Urinary bladder (tissue), 4 donors: Measurements from ENCODE around the gene GSDME. TPM values are rescaled to one million over a fixed set of nuclear protein-coding genes. Genes with fewer than 3 reads are reported as not detected.
"Not testable (repeated sequence)": the region's sequence is repeated elsewhere in the genome, so short reads cannot be mapped to it uniquely, and the experiment has no call there.

Source experiments
- DNase-seq: peaks from one replicate; pipeline ENCODE4 v3.0.0-alpha.2; 2015; ENCODE audit errors: extremely low spot score
- H3K27ac ChIP-seq: one replicate; pipeline ENCODE4 v1.5.1; 2013; ENCODE audit warnings: low read depth, mild to moderate bottlenecking, moderate library complexity
- H3K36me3 ChIP-seq: one replicate; pipeline ENCODE4 v1.6.1; 2013; ENCODE audit warnings: mild to moderate bottlenecking, moderate library complexity; ENCODE audit not compliant: insufficient read depth
- H3K4me1 ChIP-seq: one replicate; pipeline ENCODE4 v1.6.1; 2013; ENCODE audit warnings: mild to moderate bottlenecking, moderate library complexity; ENCODE audit not compliant: insufficient read depth
- H3K4me3 ChIP-seq: one replicate; pipeline ENCODE4 v1.5.1; 2013; ENCODE audit warnings: low read depth, low read length
- WGBS: extraction: QIAGEN DNeasy Blood & Tissue Kit; methylation state at CpG from one replicate; pipeline ENCODE4 v1.1.7; 2013; 5-methylcytosine and 5-hydroxymethylcytosine counted together
- polyA plus RNA-seq: library from polyadenylated mRNA; stranded (reverse); fragments of 200-250 nt; gene quantifications from one replicate; pipeline ENCODE4 v1.2.3, GENCODE V29; 2013
- total RNA-seq: library from RNA; depleted of rRNA; stranded (reverse); fragments of >200 nt; gene quantifications from one replicate; pipeline ENCODE4 v1.2.3, GENCODE V29; 2014
- donor health status: healthy with polysubstance abuse.
- donor health status: healthy.

GSDME gene
- total and polyA plus RNA-seq, 2 donors = 8.3 to 11.3 TPM

DNA sequence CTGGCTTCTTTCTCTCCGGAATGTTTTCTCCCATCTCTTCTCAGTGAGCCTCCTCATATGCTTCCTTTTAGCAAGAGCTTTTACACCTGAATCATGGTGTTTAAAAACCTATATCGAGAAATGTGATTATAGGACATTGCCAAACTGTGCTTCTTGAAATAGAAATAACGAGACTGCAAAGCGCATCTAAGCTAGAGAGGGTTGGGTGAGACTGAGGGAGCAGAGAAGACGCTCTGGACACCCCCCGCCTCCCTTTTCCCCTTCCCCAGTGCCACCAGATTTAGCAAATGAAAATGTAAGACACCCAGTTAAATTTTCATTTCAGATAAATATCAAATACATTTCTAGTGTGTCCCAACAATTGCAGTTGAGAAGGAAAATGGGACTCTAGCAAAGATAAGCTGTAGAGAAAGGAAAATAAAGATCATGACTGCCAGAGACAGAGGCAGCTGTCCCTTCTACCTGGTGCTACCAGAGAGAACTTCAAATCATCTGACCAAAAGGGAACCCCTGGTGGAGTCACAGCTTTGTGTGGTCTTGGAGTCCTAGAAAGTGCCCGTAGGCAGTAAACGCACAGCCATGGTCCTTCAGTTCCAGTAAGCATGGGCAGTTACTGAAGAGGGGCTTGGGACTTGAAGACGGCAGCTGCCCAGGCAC lies 14.6 kb downstream of the GSDME start:
- Histone ChIP-seq H3K4me3 (no peak overlapping the region), H3K4me1 (no peaks in the 10 kb centered on the region), H3K36me3 (no peaks in the 10 kb centered on the region), H3K27ac (no peak overlapping the region)
- 90% methylated on average over 9 of the region's 9 CpGs for WGBS
- no peak for DNase-seq

DNA sequence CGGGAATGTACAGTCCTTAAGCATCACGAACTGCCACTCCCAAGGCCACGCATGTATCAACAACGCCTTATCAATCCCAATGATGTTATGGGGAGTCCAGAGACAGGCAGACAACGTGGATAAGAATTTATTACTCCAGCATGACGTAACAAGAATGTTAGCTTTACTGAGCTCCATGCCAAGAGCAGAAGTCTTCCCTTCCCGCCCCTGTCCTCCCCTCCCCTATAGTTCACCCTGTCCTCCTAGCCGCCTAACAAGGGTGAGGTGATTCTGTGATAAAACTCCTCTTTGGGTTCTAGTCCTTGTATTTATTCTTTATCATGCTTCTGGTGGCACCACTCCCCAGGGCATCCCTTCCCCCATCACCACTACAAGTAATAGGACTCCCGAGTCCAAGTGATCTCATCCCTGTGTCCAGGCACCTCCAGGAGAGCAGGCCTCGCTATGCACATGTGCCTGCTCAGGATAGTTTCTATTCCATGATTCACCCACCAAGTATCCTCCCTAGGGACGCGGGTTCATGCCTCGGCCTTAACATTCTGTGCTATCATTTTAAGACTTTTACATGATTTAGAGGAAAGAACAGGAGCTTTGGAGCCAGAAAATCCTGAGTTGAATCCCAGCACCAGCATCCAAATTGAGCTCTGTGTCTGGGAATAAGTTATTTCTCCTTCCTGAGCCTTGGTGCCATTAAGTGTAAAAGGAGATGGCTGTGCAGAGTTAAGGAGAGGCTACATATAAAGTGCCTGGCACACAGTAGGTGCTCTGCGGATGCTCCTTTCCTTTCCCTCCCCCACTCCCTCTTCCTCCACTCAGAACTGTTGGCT lies 15.4 kb downstream of the GSDME start:
- Histone ChIP-seq H3K4me3 (no peak overlapping the region), H3K27ac (no peak overlapping the region), H3K4me1 (no peaks in the 10 kb centered on the region), H3K36me3 (no peaks in the 10 kb centered on the region)
- 64% methylated on average over 14 of the region's 14 CpGs for WGBS
- DNase-seq = no peak

DNA sequence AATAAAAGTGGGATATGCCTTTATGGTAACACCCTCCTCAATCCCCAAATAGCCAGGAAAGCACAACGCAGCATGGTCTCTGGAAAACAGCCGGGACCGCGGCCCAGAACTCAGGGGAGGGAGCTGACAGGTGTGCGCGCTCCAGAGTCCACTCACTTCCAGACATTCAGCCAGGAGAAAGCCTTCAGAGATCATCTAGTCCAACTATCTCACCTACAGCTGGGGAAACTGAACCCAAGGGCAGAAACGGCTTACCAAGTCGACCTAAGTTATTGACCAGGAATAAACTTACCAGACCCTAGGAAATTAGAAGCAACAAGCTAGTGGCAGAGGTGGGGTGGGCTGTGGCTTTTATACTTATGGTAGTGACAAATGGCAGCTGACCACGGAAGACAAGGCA lies 16.4 kb downstream of the GSDME start:
- H3K36me3 ChIP-seq = no peaks in the 10 kb centered on the region
- no peak overlapping the region for H3K4me3 ChIP-seq
- no peak for DNase-seq
- no peak overlapping the region for H3K27ac ChIP-seq
- H3K4me1 ChIP-seq = no peaks in the 10 kb centered on the region
- WGBS = 94% methylated on average over 9 of the region's 9 CpGs

DNA sequence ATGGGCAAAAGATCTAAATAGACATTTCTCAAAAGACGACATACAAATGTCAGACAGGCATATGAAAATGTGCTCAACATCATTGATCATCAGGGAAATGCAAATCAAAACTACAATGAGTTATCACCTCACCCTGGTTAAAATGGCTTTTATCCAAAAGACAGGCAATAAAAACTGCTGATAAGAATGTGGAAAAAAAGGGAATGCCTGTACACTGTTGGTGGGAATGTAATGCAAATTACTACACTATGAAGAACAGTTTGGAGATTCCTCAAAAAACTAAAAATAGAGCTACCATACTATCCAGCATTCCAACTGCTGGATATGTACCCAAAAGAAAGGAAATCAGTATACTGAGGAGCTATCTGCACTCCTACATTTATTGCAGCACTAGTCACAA lies 18.0 kb downstream of the GSDME start:
- Histone ChIP-seq H3K36me3 (no peaks in the 10 kb centered on the region), H3K4me1 (no peaks in the 10 kb centered on the region), H3K4me3 (no peak overlapping the region), H3K27ac (no peak overlapping the region)
- 94% methylated on average over 1 of the region's 1 CpG for WGBS
- DNase-seq = no peak

DNA sequence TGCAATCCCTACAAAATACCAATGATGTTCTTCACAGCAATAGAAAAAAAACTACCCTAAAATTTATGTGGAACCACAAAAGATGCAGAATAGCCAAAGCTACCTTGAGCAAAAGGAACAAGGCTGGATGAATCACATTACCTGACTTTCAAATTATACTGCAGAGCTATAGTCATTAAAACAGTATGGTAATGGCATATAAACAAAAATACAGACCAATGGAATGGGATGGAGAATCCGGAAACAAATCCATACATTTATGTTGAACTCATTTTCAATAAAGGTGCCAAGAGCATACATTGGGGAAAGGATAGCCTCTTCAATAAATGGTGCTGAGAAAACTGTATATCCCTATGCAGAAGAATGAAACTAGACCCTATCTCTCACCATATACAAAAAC lies 18.7 kb downstream of the GSDME start:
- H3K36me3 ChIP-seq = no peaks in the 10 kb centered on the region
- no peak overlapping the region for H3K27ac ChIP-seq
- no peak overlapping the region for H3K4me3 ChIP-seq
- no peaks in the 10 kb centered on the region for H3K4me1 ChIP-seq
- no peak for DNase-seq
- 94% methylated on average over 1 of the region's 1 CpG for WGBS

DNA sequence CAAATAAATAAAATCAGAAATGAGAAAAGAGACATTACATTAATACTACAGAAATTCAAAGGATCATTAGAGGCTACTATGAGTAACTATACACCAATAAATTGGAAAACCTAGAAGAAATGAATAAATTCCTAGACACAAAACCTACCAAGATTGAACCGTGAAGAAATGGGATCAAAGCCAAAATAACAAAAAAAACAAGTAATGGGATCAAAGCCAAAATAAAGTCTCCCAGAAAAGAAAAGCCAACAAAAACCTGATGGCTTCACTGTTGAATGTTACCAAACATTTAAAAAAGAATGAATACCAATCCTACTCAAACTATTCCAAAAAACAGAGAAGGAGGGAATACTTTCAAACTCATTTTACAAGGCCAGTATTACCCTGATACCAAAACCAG lies 20.0 kb downstream of the GSDME start:
- Histone ChIP-seq H3K4me3 (no peak overlapping the region), H3K4me1 (no peaks in the 10 kb centered on the region), H3K27ac (no peak overlapping the region), H3K36me3 (no peaks in the 10 kb centered on the region)
- no peak for DNase-seq
- whole genome bisulfite sequencing = 44% methylated on average over 1 of the region's 1 CpG

DNA sequence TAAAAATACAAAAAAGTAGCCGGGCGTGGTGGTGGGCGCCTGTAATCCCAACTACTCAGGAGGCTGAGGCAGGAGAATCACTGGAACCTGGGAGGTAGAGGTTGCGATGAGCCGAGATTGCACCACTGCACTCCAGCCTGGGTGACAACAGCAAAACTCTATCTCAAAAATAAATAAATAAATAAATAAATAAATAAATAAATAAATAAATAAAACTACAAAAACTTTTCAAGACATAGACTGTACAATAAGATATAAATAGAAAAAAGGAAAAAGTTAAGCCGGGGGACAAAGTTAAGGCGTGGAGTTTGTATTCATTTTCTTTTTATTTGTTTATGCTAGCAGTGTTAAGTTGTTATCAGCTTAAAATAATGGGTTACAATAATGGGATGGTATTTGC lies 21.7 kb downstream of the GSDME start:
- WGBS = 95% methylated on average over 7 of the region's 7 CpGs
- H3K27ac ChIP-seq = not testable (repeated sequence)

DNA sequence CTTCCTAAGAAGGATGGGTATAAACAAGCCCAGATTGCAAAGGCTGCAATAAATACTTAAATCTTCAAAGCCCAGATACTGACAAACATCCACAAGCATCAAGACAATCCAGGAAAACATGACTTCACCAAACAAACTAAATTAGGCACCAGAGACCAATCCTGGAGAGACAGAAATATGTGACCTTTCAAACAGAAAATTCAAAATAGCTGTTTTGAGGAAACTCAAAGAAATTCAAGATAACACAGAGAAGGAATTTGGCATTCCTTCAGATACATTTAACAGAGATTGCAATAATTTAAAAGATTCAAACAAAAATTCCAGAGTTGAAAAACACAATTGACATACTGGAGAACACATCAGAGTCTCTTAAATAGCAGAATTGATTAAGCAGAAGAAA lies 23.0 kb downstream of the GSDME start:
- DNase-seq = no peak
- Histone ChIP-seq H3K36me3 (no peaks in the 10 kb centered on the region), H3K27ac (no peak overlapping the region), H3K4me1 (no peaks in the 10 kb centered on the region), H3K4me3 (no peak overlapping the region)

More for the DNA sequence above, 21.7 kb downstream of the GSDME start:
- H3K4me3 ChIP-seq, H3K36me3 ChIP-seq, H3K4me1 ChIP-seq, DNase-seq: not testable (repeated sequence)

DNA sequence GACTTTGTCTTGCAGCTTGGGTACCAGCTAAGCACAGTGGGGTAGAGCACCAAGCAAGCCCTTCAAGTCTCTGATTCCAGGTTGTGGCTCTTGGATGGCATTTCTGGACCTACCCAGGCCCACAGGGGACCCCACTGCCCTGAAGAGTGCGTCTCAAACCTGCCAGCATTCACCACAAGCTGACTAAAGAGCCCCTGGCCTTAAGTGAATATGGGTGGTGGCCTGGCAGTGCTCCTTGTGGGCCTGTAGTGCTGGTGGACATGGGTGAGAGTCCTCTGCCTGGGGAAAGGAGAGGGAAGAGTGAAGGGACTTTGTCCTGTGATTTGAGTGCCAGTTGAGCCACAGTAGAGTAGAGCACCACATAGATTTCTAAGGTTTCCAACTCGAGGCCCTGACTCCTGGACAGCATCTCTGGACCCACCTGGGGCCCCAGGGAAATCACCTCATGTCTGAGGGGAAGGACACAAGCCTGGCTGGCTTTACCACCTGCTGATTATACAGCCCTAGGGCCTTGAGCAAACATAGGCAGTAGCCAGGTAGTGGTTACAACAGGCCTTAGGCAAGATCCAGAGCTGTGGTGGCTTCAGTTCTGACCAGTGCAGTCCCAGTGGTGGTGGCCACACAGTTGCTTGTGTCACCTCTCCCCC lies 23.7 kb downstream of the GSDME start:
- no peak overlapping the region for H3K4me3 ChIP-seq
- no peak for DNase-seq
- no peaks in the 10 kb centered on the region for H3K4me1 ChIP-seq
- no peaks in the 10 kb centered on the region for H3K36me3 ChIP-seq
- 82% methylated on average over 2 of the region's 2 CpGs for WGBS
- no peak overlapping the region for H3K27ac ChIP-seq

DNA sequence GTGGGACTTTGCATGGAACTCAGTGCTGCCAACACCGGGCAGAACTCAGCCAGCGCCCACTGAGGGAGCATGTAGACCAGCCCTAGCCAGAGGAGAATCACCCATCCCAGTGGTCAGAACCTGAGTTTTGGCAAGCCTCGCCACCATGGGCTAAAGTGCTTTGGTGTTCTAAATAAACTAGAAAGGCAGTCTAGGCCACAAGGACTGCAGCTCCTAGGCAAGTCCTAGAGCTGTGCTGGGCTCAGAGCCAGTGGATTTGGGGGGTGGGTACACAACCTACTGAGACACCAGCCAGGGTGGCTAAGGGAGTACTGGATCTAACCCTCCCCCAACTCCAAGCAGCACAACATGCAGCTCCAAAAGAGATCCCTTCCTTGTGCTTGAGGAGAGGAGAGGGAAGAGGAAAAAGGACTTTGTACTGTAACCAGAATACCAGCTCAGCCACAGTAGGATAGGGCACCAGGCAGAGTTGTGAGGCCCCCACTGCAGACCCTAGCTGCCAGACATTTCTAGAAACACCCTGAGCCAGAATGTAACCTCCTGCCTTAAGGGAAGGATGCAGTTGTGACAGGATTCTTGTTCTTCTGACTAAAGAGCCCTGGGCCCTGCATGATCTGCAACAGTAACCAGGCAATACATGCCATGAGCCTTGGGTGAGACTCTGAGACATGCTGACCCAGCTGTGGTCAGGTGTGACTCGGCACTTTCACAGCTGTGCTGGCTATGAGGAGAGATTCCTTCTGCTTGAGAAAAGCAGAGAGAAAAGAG lies 24.4 kb downstream of the GSDME start:
- no peaks in the 10 kb centered on the region for H3K4me1 ChIP-seq
- H3K36me3 ChIP-seq = no peaks in the 10 kb centered on the region
- no peak overlapping the region for H3K4me3 ChIP-seq
- no peak for DNase-seq
- 91% methylated on average over 4 of the region's 4 CpGs for WGBS
- no peak overlapping the region for H3K27ac ChIP-seq

DNA sequence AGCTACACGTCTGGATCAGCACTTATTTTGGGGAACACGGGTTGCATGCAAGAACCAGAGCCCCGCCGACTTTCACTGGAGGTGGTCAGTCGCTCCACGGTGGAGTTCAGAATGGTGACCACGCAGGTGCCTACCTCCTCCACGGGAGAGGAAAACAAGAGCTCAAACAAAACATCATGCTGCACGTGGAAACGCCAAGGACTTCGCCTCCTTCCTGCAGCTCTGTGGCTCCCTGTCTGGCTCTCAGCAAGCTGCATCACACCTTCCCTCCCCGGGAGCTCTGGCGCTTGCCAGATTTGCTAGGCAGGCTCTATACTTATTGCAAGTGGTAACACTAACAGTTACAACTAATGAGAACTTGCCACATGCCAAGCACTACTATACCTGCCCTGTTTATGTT lies 26.0 kb downstream of the GSDME start:
- 93% methylated on average over 13 of the region's 13 CpGs for WGBS
- H3K4me1 ChIP-seq = no peaks in the 10 kb centered on the region
- DNase-seq = no peak
- no peak overlapping the region for H3K27ac ChIP-seq
- H3K4me3 ChIP-seq = no peak overlapping the region
- H3K36me3 ChIP-seq = no peaks in the 10 kb centered on the region

DNA sequence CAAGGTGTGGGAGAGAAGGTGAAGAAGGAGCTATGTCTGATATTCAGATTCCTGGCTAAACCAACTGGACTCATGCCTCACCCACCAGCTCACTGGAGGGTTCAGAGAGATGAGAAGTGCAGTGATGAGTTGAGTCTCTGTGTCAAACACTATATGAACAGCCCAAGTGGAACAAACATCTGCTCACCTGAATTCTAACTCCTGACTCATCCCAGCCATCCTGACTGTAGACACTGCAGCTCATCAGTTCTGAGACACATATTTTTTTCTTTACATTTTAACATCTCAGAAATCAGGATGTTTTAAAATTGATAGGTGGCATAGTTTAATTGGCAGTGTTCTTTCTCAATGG lies 27.3 kb downstream of the GSDME start:
- DNase-seq = no peak

DNA sequence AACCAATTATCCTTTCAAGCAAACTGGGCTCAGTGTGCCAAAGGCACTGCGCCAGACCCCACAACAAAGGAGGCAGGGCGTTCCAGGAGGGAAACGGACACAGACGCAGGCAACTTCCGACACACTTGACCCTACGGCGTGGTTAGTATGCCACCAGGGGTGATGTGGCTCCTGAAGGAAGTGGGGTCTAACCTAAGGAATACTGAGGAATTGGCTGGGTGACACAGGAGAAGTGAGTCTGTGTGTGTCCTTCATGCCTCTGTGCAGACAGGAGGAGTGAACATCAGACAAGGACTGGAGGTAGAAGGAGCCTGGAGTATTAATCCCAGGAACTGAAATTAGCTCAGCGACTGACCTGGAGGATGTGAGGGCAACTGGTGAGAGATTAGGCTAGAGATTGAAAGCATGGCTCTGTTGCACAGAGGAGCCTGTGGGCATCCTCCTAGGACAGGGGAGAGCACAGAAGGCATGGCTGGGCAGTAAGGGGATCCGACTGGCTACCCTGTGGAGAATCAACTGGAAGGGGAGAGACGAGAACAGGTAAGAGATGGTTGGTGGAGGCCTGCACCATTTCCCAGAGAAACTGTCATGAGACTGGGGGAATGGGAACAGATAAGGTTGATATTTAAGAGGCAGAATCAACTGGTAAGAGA lies 27.8 kb downstream of the GSDME start:
- no peak overlapping the region for H3K27ac ChIP-seq

More for the DNA sequence above, 27.3 kb downstream of the GSDME start:
- Histone ChIP-seq H3K27ac (no peak overlapping the region), H3K4me1 (no peaks in the 10 kb centered on the region), H3K36me3 (no peaks in the 10 kb centered on the region), H3K4me3 (no peak overlapping the region)

More for the DNA sequence above, 27.8 kb downstream of the GSDME start:
- WGBS = 63% methylated on average over 10 of the region's 10 CpGs
- Histone ChIP-seq H3K4me1 (no peaks in the 10 kb centered on the region), H3K4me3 (no peak overlapping the region), H3K36me3 (no peaks in the 10 kb centered on the region)
- no peak for DNase-seq
